Measurements from ENCODE around the gene DNAJC13. TPM values are rescaled to one million over a fixed set of nuclear protein-coding genes. Genes with fewer than 3 reads are reported as not detected.

DNAJC13 gene
- total RNA-seq, 2 donors from 2014 or later: 25.0 to 46.2 TPM

- Histone ChIP-seq H3K36me3 (peaks cover 0 to 2% of the 10 kb centered on the region in 2 donors), H3K27me3 (replicated peaks; ENCODE audit: insufficient read depth) (no peaks in the 10 kb centered on the region), H3K4me1 (replicated peaks) (no peaks in the 10 kb centered on the region), H3K27ac (no peak overlapping the region), H3K4me3 (no peak overlapping the region), H3K9me3 (no peaks in the 10 kb centered on the region)
- WGBS: 86% methylated on average over 5 of the region's 5 CpGs
- intact Hi-C loops (cut with DNase I): no loop called here
- TF ChIP-seq POLR2AphosphoS5 (IDR thresholded peaks at IDR 0.05) (no peak), POLR2A (IDR thresholded peaks at IDR 0.05) (no peak), CTCF (IDR thresholded peaks at IDR 0.05) (no peak)
- DNase-seq (ENCODE audit: low spot score): no peak
Observed at GRCh38 chr3:132521901-132522300, 104.6 kb downstream of the DNAJC13 start.

DNA sequence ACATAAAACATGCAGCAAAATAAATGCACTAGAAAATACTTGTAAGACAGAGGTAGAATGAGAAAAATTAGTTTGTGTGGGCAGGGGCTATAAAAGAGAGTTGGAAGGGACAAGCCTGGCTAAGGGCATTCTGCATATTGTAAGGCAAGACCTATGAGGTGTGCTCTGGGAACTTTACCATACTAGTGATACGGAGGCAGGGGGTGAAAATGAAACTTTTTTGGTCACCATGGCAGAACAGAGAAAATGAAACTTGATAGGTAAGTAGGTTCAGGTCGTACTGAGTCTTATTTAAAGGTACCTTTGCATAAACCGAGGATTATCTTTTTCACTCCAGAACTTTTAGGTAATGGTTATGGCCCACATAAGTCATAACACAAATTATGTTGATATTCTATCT, 105.1 kb downstream of the DNAJC13 start:
- Histone ChIP-seq H3K27me3 (replicated peaks; ENCODE audit: insufficient read depth) (no peaks in the 10 kb centered on the region), H3K36me3 (peaks cover 0 to 2% of the 10 kb centered on the region in 2 donors), H3K27ac (no peak overlapping the region), H3K4me1 (replicated peaks) (no peaks in the 10 kb centered on the region), H3K4me3 (no peak overlapping the region), H3K9me3 (no peaks in the 10 kb centered on the region)
- intact Hi-C loops (cut with DNase I): no loop called here
- no peak for DNase-seq (ENCODE audit: low spot score)
- TF ChIP-seq POLR2A (IDR thresholded peaks at IDR 0.05): no peak
- no peak for TF ChIP-seq POLR2AphosphoS5 (IDR thresholded peaks at IDR 0.05)
- no peak for TF ChIP-seq CTCF (IDR thresholded peaks at IDR 0.05)
- WGBS: 78% methylated on average over 3 of the region's 3 CpGs

DNA sequence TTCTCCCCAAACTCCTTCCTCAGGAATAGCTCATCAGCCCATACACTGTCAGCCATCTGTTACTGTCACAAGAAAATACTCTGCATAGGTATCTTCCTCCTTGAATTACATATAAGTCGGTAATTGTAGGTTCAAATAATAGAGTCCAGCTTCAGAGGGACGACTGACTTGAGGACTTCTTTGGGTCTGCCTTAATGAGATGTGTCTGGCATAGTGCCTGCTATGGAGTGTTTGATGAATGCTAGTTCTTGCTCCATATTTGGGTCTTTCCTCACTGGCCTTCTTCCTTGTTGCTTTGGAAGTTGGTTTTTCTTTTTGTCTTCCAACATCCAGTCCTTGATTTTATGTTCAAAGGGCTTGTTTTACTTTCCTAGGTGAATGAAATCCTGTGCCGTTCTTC, 113.3 kb downstream of the DNAJC13 start:
- WGBS: 90% methylated on average over 3 of the region's 3 CpGs
- Histone ChIP-seq H3K27me3 (replicated peaks; ENCODE audit: insufficient read depth) (no peaks in the 10 kb centered on the region), H3K27ac (no peak overlapping the region), H3K9me3 (no peaks in the 10 kb centered on the region), H3K36me3 (no peaks in the 10 kb centered on the region), H3K4me1 (replicated peaks) (no peaks in the 10 kb centered on the region), H3K4me3 (no peak overlapping the region)
- no peak for TF ChIP-seq POLR2AphosphoS5 (IDR thresholded peaks at IDR 0.05)
- TF ChIP-seq POLR2A (IDR thresholded peaks at IDR 0.05): no peak
- no peak for TF ChIP-seq CTCF (IDR thresholded peaks at IDR 0.05)
- intact Hi-C loops (cut with DNase I): no loop called here
- DNase-seq (ENCODE audit: low spot score): no peak

DNA sequence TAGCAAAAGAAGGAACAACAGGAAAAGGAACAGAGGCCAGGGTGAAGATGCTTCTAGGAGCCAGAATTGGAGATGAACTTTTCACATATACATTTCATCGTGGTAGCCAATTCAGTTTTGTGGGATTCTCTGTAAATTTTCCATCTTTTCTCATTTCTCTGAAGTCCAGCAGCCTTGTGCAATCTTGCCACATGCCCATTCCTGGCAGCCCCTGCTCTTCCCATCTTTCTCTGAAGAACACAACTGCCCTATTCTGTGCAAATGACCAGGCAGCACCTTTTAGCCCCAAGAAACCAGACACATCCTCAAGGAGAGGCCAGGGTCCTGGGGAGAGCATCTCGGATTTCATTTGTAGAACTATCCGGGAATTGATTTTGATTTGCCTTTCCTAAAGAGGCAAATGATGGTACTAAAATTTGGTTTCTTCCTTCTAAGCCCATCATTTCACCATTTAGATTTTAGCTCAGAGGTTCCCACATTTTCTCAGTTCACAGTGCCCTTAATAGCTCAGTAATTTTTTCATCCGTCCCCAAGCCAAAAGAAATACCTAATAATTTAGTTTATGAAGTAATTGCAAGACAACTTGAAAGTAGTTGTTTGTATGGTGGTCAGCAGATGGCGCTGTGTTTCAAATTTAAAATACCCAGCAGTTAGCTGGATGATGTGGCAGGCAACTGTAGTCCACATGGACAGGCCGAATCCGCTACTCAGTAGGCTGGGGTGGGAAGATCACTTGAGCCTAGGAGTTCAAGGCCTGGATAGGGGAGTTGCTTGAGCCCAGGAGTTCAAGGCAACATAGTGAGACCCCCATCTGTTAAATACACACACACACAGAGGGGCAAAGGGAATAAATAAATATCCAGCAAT, 118.5 kb downstream of the DNAJC13 start:
- no peak for TF ChIP-seq POLR2A (IDR thresholded peaks at IDR 0.05)
- peak in 3 of 4 experiments; percentile 75 to 89 (median 79) for TF ChIP-seq CTCF (IDR thresholded peaks at IDR 0.05)
- peak; percentile 34 for TF ChIP-seq POLR2AphosphoS5 (IDR thresholded peaks at IDR 0.05)
- DNase-seq (ENCODE audit: low spot score): peak; percentile 72
- WGBS: 58% methylated on average over 7 of the region's 7 CpGs
- H3K27ac ChIP-seq: no peak overlapping the region
- H3K36me3 ChIP-seq: no peaks in the 10 kb centered on the region
- intact Hi-C loops (cut with DNase I): loop anchor here (1.0 kb wide), 1 partner anchor 106 kb away; no protein-coding TSS in a partner anchor
- H3K4me3 ChIP-seq: no peak overlapping the region
- H3K9me3 ChIP-seq: no peaks in the 10 kb centered on the region
- no peaks in the 10 kb centered on the region for H3K27me3 ChIP-seq (replicated peaks; ENCODE audit: insufficient read depth)
- H3K4me1 ChIP-seq (replicated peaks): peaks cover 8% of the 10 kb centered on the region

All from prostate gland (tissue), 2 donors.